GM08714 (cell line): ENCODE data around the gene CTTNBP2.
"Not testable (repeated sequence)": the region's sequence is repeated elsewhere in the genome, so short reads cannot be mapped to it uniquely, and the experiment has no call there.

Experiments
- H3K4me3 ChIP-seq: fragments of 200-500 bp; sonication (Bioruptor generic); 2 replicates; pipeline ENCODE4 v1.5.1; 2014; ENCODE audit warnings: mild to moderate bottlenecking, low read length, inconsistent platforms
- ZNF274 ChIP-seq: IDR thresholded peaks from 2 replicates; pipeline ENCODE4 v1.6.1; 2012; ENCODE audit warnings: mild to moderate bottlenecking, low read depth, low read length

CTTNBP2 gene

GRCh38 chr7:117728890-117729624 lies 144.2 kb downstream of the CTTNBP2 start:
- TF ChIP-seq ZNF274 = no peak
- H3K4me3 ChIP-seq = no peak overlapping the region

DNA sequence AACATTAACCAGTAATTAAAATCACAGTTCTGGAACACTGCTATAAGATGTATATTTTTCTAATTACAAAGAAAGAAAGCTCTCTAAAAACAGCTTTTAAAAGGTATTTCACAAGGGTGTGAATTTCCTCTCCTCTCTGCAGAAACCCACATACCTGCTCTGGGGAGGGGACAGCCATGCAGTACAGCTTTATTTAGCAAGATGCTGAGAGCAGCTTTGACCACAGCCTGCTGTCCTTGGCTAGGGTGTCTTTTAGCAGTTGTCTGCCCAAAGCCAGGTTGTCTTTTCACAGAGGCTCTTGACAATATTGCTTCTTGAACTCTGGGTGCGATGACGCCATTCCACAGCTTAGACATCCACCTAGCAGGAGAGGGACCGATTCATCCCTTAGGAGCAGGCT lies 148.3 kb downstream of the CTTNBP2 start:
- no peak for TF ChIP-seq ZNF274
- no peak overlapping the region for H3K4me3 ChIP-seq

DNA sequence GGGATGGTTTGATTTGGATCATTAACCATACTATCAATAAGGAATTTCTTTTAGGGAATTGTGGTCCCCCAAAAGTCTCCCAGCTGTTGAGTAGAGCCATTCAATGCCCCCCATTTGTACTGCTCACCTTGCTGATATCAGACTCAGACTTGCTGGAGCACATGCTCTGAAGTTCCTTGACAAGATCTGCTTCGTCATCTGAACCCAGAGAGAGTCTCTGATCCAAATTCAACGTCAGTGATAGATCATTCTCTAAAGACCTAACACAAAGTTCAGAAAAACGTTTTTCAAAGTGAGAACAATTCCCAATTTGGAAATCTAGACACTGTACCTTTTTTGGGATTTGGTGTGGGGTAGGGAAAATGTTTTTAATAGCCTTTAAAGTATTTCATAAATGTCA lies 153.9 kb downstream of the CTTNBP2 start:
- TF ChIP-seq ZNF274 = no peak
- H3K4me3 ChIP-seq = no peak overlapping the region

DNA sequence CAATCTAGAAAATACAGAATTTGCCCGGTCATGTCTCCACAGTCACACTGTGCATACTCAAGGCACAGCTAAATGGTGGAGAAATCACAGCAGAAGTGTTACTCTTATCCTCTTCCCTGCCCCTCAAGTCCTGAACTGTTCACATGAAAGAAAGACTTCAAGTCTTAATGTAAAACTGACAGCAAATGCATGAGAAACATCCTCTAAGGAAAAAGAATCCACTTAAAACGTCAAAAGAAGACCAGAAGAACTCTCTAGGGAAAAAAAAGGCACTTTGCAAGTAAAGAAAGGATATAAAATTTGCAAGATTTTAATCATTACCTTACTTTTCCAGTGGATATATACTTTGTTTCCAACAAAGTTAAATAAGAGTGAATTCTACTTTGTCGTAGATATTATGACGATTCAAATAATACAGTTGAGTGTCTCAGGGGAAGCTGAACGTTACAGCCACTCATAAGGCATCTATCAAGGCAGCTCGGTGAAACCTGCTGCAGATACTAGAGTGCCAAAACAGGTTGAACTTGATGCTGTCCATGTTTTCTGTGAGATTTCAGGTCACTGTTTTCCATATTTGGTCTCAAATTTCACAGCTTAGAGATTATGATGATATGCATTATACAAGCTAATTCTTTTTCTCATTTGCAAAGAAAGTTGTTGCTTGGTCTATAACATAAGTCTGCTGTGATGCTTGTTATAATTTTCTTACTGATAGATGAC lies 155.0 kb downstream of the CTTNBP2 start:
- TF ChIP-seq ZNF274 = no peak
- no peak overlapping the region for H3K4me3 ChIP-seq

DNA sequence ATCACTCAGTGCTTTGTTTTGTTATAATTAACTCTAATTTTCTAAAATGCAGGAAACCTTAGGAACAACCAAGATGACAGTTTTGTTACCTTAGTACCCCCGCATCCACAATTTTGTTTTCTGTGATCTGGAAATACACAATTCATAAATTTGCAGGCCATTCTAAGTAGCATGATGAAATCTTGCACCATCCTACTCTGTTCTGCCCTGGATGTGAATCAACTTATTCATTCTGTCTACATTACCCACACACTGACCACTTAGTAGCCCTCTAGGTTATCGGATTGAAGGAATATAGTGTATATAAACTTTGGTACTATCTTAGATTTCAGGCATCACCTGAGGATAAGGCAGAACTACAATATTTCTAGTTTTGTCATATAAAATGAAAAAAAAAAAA lies 155.9 kb downstream of the CTTNBP2 start:
- H3K4me3 ChIP-seq = no peak overlapping the region
- no peak for TF ChIP-seq ZNF274

GRCh38 chr7:117716707-117717299 lies 156.4 kb downstream of the CTTNBP2 start:
- TF ChIP-seq ZNF274 = no peak
- H3K4me3 ChIP-seq = no peak overlapping the region

DNA sequence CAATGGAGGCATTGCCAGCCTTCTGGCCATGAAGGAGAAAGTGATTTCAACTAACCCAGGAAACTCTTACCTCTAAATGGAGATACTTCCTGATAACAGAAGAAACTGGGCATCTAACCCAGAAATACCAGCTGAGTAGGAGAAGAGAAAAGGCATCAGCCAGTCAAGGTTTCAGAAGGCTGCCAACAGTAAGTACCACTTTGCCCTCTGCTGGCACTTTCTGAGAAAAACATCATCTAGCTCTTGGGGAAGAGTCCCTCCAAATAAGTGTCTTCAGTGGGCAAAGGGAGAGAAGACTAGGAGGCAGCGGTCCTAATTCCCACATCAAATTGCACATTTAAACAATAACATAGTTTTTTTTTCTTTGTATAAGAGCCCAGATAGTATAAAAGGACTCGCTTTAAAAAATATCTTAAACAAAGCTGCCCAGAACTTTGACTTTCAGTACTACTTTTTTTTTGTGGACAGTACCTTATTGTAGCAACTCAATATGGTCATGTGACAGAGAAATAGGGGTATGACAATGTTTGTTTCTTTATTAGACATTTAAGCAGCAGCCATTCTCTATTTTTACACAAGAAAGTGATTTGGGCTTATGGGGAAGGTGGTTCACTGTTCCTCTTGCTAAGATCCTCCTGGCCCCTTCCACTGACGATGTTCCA lies 157.3 kb downstream of the CTTNBP2 start:
- no peak for TF ChIP-seq ZNF274
- no peak overlapping the region for H3K4me3 ChIP-seq

DNA sequence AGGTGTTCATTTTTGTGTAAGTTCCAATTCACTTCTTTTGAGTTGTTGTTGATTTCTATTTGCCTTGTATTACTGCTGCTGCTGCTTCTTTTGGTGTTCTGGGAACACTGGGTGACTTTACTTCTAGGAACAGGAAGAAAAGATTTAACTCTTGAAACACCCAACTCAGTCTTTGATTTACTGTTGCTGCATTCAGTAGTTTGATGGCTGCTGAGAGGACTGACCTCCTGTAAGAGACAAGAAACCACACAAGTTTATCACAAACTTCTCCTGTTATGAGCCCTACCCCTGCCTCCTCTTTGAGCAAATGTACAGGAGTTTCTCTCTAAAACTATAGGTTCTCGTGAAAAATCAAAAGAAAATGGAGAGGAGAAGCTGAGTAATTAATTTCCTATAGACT lies 161.7 kb downstream of the CTTNBP2 start:
- no peak for TF ChIP-seq ZNF274

DNA sequence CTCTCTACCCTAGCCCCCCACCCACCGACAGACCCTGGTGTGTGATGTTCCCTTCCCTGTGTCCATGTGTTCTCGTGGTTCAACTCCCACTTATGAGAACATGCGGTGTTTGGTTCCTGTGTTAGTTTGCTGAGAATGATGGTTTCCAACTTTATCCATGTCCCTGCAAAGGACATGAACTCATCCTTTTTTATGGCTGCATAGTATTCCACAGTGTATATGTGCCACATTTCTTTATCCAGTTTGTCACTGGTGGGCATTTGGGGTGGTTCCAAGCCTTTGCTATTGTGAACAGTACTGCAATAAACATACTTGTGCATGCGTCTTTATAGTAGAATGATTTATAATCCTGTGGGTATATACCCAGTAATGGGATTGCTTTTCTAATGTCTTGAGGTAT lies 165.1 kb downstream of the CTTNBP2 start:
- H3K4me3 ChIP-seq = not testable (repeated sequence)

More for the DNA sequence above, 161.7 kb downstream of the CTTNBP2 start:
- H3K4me3 ChIP-seq = no peak overlapping the region

DNA sequence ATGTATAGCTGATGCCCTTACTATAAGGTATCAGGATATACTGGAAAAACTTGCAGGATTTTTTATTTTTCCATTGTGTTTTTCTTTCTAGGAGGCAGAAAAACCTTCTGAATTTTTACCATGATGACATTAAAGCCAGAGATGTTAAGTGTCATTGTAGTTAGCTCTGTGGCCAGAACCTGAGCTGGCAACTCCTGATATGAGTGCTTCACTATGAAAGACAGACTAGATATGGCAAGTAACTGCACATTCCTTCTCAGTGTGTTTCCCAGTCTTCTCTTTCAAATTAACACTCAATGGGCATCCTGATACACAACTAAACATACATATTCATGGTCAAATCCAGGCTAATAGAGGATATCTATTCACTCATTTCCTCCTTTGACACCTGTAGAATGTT lies 166.2 kb downstream of the CTTNBP2 start:
- TF ChIP-seq ZNF274 = no peak
- no peak overlapping the region for H3K4me3 ChIP-seq

DNA sequence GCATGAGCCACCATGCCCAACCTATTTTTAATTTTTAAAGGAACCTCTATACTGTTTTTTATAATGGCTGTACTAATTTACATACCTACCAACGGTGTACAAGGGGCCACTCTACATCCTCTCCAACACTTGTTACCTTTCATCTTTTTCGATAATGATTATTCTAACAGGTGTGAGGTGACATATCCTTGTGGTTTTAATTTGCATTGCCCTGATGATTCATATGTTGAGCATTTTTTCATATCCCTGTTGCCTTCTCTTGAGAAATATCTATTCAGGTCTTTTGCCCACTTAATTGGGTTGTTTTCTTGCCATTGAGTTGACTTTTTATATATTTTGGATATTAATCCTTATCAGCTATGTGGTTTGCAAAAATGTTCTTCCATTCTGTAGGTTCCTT lies 167.0 kb downstream of the CTTNBP2 start:
- no peak overlapping the region for H3K4me3 ChIP-seq
- TF ChIP-seq ZNF274 = no peak

DNA sequence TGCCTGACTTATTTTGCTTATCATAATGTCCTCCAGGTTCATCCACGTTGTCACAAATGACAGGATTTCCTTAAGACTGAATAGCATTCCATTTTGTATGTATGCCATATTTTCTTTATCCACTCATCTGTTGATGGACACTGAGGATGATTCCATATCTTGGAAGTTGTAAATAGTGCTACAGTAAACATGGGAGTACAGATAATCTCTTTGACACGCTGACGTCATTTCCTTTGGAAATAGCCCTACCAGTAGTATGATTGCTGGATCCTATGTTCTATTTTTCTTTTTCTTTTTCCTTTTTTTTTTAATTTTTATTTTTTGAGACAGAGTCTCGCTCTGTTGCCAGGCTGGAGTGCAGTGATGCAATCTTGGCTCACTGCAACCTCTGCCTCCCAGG lies 167.6 kb downstream of the CTTNBP2 start:
- no peak overlapping the region for H3K4me3 ChIP-seq
- no peak for TF ChIP-seq ZNF274

- H3K4me3 ChIP-seq = no peak overlapping the region
- no peak for TF ChIP-seq ZNF274
Measured at GRCh38 chr7:117704063-117704462, 169.2 kb downstream of the CTTNBP2 start.

- TF ChIP-seq ZNF274 = no peak
- no peak overlapping the region for H3K4me3 ChIP-seq
Measured at GRCh38 chr7:117698018-117698417, 175.2 kb downstream of the CTTNBP2 start.

GRCh38 chr7:117692338-117692737 lies 180.9 kb downstream of the CTTNBP2 start:
- TF ChIP-seq ZNF274 = no peak
- H3K4me3 ChIP-seq = no peak overlapping the region

GRCh38 chr7:117690147-117690546 lies 183.1 kb downstream of the CTTNBP2 start:
- H3K4me3 ChIP-seq = no peak overlapping the region
- TF ChIP-seq ZNF274 = no peak
